NCI-H748 treated with DMSO at 0.1 percent for 48 hours (cell line): ENCODE data around the gene SLC38A10.

Experiments
- DNase-seq: peaks from one replicate; lab custom pipeline; 2025; lab: John Stamatoyannopoulos, UW

The SLC38A10 gene

DNA sequence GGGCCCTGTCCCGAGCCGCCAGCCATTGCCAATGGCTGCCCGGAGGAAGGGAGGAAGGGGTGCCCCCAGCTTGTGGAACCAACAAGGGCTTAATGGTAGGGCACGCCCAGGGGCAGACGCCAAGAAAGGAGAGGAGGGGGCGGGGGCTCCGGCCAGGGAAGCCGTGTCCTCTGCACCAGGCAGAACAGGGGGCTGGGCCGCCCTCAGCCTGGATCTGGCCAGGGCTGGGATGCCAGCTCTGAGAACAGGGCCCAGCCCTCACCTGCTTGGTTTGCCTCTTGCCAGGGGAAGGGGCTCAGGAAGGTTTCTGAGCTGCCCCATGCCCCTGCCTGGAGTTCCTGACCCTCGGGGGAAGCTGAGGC is 35.8 kb upstream of the SLC38A10 start:
- DNase-seq: no peak

DNA sequence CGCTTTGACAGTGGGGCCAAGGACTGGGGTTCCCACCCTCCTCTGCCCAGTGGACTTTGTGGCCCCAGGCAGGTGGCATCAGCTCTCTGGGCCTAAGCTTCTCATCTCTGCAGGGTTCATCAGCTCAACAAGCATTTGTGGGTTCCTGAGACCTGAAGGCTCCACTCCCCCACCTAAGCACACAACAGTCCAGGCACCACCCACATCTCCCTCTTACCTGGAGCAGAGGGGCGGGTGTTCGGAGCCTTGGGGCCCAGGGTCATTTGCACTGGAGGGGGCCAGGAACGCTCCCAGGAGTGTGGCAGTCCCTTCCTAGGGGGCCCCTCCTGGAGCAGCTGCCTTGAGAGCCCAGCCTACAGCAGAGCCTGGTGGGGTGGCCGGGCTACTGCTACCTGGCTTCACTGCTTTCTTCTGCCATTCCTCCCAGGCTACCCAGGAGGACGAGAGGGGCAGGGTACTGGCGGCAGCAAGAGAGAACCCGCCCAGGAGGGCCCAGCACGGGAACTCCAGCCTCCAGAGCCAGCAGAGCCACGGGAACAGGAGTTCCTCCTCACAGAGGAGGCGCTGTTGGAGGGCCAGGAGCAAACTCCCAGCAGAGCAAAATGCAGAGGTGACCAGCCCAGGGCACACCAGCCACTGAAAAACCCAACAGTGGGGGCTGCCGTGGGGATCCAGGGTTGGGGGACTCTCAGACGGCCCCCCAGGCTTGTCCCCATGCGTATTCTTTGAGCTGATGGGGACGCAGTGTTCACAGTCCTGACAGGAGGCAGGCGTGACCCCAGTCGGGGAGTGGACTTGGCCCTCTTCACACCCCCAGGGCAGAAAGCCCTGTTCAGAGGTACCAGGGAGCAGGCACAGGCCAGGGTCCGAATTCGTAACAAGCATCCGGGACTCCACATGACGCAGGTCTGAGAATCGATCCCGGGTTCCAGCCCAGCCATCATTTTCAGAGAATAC is 35.1 kb upstream of the SLC38A10 start:
- no peak for DNase-seq

DNA sequence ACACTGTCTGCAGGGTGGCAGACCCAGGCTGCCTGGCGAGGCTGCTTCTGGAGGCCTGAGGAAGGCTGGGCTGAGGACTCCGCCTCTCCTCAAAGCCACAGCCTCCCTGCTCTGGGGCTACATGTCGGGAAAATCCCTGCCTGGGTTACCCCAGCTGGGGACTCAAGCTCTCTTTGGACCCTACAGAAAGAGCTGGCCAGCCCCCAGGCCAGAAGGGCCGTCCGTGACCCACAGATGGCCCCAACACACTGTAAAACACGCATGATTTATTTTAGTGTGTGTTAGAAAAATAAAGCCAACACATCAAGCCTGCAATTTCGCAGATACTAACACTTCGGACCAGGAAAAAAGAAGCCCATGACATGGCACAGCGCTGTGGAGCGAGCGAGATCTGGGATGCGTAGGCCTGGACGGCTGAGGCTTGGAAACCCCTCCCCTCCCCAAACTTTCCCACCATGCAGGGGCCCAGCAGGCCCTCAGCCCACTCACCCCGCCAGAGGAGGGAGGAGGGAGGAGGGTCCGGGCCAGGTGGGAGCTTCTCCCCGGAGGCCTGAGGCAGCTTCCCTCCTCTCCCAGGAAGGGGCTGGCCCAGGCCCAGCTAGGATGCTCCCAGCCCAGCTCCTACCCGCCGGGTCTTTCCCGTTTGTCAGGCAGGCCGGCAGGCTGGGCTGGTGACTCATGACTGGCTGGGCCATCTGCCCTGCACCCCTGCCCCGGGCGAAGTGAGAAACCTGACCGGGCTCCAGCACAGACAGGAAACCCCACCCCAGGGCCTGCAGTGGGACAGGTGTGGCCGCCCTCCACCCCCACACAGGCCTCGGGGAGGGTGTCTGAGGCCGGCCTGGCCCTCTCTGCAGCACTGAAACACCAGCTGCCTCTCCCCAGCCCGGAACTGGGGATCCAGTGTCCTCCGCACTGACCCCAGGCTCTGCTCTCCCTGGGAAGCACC is 34.1 kb upstream of the SLC38A10 start:
- DNase-seq: no peak

DNA sequence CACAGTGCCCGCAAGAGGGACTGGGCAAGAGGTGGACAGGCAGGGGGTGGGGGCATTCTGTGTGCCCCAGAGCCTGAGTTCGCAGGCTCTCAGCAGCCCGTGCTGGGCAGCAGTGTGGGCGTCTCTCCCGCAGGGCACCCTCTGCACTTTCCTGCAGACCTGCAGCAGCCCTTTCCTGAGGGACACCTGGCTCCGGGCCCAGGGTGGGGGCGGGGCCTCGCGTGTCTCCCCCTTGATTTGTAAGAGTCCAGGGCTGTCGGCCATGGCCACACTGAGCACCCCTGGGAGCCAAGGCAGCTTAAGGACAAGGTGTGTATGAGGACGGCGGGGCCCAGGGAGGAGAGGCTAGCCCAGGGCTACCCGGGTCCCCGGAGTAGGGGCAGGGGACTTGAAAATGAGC is 33.4 kb upstream of the SLC38A10 start:
- DNase-seq: no peak

DNA sequence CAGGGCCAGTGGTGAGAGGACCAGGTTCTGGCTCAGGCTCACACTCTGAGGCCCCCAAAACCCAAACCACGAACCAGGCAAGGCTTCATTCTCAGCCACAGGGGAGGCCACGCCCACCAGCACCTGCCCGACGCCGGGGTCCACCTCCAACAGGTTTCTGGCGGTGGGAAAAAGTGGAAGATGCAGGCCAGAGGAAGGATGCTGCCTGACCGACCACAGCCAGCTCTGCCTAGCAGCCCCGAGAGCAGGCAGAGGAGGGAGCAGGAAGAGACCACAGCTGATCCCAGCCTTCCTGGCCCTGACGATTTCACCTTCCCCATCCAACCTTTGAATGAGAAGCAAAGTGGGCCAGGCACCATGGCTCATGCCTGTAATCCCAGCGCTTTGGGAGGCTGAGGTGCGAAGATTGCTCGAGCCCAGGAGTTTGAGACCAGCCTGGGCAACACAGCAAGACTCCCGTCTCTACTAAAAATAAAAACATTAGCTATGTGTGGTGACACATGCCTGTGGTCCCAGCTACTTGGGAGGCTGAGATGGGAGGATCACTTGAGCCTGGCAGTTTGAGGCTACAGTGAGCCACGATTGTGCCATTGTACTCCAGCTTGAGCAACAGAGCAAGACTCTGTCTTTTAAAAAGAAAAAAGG is 30.7 kb upstream of the SLC38A10 start:
- DNase-seq: no peak

DNA sequence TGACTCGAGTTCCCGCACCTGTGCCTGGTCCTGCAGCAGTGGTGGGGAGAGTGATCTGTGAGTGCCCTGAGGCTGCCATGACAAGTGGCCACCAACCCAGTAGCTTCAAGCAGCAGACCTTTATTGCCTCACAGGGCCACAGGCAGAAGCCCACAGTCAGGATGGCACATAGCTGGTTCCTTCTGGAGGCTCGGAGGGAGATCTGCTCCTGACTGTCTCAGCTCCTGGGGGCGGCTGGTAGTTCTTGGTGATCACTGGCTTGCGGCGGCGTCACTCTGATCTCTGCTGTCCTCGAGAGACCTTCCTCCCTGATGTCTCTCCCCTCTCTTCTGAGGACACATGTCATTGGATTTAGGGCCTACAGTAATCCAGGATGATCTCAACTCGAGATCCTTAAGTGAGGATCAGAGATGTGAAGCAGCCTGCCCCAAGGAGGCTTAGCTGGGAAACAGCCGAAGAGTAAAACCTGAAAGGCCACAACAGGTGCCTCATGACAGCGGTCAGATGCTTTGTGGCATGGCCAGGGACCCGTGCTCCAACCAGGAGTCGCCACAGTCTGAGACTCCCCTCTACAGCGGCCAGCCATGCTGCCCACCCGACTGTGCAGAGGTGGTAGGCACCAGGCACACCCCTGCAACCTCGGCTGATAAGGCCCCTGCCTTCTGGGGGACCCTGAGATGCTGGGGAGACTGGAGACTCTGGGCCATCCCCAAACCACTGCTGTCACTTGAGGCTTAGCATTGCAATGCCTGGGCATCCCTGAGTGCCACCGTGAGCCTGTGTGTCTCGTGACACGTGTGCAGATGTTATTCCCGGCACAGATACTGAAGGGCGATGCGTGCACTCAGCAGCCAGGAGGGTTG is 30.0 kb upstream of the SLC38A10 start:
- DNase-seq: no peak

DNA sequence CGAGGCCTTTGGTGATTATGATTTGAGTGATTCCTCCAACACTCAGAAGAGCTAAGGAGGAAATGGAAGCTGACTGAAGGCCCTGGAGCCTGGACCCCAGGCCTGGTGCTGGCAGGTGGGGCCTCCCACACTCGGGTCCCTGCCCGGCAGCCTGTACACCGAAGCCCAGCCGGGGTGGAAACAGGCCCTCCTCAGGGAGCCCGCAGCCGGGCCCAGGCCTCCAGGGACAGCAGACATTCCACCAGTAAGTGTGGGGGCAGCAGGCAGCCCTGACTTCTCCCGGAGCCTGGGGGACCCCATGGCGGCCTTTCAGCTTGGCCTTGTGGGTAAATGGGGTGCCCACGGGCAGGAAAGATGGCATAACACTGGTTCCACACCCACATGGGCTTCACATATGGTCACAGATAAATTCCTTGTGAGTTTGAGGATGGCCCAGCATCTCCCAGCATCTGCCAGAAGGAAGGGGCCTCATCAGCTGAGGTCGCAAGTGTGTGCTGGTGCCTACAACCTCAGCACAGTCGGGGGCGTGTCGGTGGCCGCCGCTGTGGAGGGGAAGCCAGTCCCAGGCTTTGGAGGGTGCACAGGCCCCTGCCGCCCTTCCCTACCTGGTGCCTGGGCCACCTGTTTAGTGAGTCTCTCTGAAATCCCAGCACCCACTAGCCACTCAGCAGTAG is 29.2 kb upstream of the SLC38A10 start:
- no peak for DNase-seq

DNA sequence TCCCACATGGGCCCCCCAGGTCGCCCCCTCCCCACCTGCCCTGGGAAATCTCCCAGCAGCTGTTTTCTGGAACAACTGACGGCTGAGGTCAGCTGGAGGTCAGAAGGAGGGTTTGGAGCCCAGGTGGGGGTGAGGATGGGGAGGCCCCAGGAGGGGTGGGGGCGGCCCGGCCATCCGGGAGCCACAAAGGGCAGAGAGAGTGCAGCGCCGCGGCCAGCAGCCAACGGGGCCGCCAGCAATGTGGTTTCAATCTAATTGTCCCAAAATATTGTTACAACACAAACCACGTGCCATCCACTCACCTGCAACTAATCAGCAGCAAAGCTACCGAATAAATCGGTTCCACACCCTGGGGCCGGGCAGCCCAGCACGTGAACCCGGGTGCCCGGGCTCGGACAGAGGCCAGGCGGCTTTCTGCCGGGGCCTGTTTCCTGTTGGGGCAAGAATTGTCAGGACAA is 28.3 kb upstream of the SLC38A10 start:
- DNase-seq: no peak

DNA sequence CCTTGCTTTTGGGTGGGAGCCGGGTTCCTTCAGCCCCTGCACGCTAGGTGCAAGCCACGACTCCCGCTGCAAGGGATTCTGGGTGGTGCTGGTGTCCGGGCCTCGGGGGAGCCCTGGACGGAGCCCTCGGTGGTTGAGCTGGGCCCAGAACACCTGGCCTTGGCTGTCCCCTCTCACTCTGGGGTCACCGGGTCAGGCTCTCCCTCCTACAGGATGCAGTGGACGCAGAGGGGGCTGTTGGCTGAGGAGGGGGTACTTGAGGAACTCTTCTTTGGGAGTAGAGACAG is 27.9 kb upstream of the SLC38A10 start:
- no peak for DNase-seq

DNA sequence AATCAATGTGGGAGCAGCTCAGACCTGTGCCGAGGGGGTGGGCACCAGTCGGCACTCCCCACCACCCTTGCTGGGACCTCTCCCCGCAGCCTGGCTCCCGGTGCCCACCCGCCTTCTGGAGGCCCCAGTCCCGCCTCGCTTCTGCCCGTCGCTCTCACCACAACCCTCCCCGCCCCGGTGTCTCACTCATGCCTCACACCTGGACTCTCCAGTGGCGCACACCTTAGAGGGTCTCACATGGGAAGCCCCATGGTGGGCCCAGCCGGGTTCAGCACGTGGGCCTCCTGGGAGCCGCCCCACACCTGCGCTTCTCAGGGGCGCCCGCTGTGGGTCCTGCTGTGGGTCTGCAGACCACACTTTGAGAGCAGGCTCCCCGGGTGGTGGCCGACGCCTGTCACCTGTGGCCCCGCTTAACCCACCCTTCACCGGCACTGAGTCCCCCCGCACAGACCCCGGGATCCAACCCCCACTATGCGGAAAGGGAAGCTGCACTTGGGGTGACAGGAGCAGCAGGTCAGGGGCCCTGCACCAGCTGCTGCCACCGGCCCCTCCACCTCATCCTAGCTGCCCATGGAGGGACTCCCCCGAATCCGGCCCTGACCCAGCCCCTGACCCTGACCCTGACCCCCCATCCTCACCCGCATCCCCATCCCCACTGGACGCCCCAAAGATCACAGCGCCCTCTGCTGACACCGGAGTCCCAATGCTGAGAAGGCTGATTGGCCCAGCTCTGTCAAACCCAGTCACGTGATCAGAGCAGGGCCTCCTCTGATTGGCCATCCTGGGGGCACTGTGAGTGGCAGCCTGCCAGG is 27.4 kb upstream of the SLC38A10 start:
- no peak for DNase-seq

DNA sequence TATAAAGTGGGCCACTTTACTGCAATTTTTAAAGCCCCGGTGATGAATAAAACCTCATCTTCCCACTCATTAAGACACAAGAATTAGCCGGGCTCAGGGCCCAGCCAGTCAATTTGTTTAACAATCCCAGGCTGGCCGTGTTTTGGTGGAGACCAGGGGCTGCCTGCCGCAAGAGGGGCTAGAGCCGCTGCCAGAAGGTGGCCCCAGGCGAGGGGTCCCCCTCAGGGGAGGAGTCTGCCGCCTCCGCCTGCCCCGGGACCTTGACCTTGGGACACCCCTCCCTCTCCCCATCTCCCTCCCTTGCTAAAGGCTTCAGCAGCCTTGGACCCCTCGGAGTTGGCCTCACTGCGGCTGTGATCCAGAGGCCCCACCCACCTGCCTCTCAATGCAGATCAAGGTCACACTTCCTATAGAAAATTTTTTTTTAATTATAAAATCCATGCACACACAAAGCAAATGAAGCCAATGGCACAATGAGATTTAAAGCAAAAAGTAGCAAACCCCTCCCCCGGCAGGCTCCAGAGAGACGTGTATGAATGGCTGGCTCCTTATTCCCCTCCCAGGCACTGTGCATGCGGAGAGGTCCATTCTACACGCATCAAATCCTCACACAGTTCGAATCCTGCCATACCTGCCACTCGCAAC is 23.0 kb upstream of the SLC38A10 start:
- DNase-seq: no peak

DNA sequence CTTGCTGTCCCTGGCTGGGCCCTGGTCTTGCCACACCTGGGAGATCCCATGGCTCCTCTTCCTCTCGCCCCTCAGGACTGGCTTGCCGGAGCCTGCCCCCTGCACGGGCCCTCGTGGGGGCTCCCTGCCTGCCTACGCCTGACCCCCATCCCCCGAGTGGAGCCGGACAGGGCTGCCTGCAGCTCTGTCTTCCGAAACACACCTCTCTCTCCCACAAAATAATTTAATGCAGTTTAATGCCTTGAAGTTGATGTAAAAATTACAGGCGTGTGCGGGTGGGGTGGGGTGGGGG is 22.4 kb upstream of the SLC38A10 start:
- DNase-seq: no peak

DNA sequence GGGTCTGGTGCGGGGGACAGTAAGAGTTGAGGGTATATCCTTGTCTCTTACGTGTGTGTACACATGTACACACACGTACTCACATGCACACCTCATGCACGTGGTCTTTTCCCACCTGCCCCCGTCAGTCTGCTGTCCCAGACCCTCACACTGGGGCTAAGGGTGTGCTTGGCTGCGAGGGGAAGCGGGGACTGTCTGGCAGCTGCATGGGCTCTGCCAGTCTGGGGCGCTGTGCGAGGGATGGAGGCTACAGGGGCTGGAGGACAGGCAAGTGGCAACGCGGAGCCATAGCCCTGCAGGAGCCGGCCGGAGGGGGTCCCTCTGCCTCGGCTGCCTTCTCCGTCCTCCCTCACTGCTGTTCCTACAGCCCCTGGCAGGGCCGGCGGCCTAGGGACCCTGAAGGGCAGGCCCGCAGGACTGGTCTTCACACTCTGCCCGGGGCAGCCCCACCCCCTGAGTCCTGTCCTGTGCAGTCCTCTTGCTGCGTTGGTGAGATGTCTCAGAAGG is 20.8 kb upstream of the SLC38A10 start:
- DNase-seq: no peak

DNA sequence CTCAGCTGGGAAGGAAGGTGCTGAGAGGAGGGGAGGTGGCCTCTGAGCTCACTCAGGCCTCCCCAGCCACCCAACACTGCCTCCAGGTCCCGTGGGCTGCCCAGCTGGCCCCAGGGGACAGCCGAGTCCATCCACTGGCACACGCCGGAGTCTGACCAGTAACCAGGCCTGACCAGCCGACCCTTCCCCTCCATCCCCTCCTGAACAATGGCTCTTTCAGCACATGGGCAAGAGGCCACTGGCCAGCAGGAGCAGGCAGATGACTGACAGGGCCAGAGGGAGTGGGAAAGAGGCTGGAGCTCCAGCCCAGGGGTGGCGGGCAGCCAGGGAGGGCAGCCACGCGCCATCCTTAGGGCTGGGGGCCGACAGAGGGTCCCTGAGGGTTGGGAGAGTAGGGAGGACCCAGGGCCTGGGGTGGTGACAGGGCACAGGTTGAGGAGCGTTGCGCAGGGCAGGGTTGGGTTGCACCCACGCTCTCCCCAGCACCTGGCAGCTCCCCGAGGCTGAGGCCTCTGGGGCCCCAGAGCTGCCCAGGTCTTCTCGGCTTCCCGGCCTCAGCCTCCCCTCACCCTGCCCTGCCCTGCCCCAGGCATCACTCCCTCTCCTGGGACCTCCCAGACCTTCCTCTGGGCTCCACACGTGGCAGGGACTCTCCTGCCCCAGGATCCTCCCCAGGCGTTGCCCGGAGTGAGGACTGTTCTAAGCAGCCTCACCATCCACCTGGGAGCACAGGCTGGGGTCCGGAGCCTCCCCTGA is 20.2 kb upstream of the SLC38A10 start:
- DNase-seq: no peak

DNA sequence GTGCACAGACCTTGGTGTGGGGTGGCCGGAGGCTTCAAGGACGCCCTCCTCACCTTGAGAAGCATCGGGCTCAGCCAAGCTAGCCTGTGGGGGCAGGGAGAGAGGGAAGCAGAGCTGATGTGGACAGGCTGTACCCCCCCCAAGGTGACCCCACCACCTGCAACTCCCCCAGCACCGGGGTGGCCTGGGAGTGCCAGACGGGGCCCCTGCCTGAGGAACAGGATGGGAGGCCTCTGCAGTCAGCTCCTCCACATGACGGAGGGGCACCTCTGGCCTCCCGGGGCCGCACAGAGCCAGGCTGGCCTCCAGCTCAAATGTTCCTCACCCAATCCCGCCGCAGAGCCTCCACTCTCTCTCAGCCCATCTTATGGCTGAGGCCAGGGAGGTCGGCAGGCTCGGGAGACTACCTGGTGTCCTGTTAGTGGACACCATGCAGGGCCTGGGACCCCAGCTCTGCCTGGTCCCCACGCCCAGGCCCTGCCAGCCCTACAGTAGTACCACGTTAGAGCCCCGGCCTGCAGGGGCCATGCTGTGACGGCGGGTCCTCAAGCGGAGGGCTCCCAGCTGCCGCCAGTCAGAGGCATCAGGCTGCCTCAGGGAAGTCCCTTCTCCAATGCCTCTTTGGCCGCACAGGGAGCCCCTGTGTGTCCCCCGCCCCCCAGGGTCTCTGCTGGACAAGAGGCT is 19.4 kb upstream of the SLC38A10 start:
- DNase-seq: no peak

DNA sequence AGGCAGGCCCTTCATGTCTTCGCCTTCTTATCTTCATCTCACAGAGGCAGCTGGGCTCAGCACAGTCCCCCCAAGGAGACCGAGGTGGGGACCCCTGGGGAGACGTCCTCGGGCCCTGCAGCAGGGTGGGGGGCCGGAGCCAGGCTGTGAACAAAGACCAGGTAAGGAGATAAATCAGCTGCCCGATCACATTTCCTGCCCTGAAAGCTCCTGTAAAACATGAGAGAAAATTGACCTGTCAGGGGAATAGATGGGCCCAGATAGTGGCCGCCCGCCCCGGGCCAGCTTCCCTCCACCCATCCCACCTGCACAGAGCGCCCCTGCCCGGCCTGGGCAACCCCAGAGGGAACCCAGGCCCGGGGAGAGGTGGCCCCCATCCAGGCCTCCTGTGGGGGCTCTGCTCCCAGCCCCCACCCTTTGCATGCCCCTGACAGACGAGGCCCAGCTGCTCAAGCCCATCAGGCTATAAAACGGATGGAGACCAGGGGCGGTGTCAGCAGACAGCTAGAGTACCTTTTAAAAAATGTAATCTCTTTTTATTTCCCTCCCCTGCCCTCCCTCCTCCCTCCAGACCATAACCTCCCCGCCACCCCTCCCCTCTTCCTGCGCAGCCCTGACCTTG is 18.8 kb upstream of the SLC38A10 start:
- DNase-seq: no peak

DNA sequence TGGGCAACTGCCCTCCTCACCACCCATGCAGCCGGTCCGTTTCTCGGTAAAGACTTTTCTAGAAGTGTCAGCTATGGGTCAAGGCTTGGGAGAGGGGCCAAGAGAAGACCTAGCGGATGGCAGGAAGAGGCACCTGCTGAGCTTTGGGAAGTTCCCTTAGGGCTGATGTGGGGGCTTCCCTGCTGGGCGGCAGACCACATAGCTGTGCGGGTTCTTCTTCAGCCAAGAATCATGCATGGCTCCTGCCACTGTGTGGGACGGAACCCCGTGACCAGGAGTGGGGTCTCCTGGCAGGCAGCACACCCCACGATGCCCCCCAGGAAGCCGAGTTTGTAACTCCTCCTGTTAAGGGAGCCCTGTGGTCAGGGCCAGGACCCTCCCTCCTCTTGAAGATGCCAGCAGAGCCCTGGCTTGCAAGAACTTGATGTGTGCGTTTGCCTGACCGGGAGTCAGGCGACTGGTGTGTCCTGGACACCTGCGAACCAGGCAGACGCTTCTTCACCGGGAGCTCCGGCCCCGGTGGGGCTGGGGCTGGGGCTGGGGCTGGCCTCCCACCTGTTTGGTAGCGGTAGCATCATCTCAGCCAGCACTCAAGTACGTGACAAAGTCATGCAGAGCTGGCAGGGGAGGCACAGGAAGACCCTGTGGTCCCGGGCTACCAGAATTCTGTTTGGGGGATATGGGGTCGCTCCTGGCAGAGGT is 17.7 kb upstream of the SLC38A10 start:
- no peak for DNase-seq
